H1 (cell line): ENCODE results near the gene DEGS1. TPM values are rescaled to one million over a fixed set of nuclear protein-coding genes. Genes with fewer than 3 reads are reported as not detected.

Experiments
- CTCF ChIA-PET: fragments of 300-600 bp; sonication (Branson Sonifier 250); formaldehyde crosslinking; loops from one replicate; lab custom pipeline; 2021; ENCODE audit not compliant: partially characterized antibody; lab: Charles Lee
- POLR2A ChIA-PET: fragments of 300-600 bp; sonication (Branson Sonifier 250); formaldehyde crosslinking; loops from one replicate; lab custom pipeline; 2021; ENCODE audit warnings: inconsistent platforms; ENCODE audit not compliant: partially characterized antibody; lab: Charles Lee
- DNase-seq, 2 experiments: peaks; one replicate each; pipeline versions ENCODE4 v3.0.0 to v3.0.0-alpha.2; 2010 to 2022; ENCODE audit warnings: low spot score in 2 of 2, low read depth in 1 of 2, mixed read lengths in 1 of 2
- FAIRE-seq: peaks from 2 replicates; lab custom pipeline; 2011; peaks lifted over from hg19 to GRCh38; lab: Jason Lieb, UNC
- H2AFZ ChIP-seq: 2 replicates; pipeline ENCODE4 v1.8.1; 2012; ENCODE audit warnings: low read length, inconsistent platforms
- H2AK5ac ChIP-seq: 2 replicates; pipeline ENCODE4 v1.6.1; 2013; ENCODE audit warnings: low read depth, low read length
- H2BK120ac ChIP-seq: replicated peaks from 2 replicates; pipeline ENCODE3; 2013; ENCODE audit warnings: low read depth, low read length, inconsistent platforms
- H2BK12ac ChIP-seq: 2 replicates; pipeline ENCODE4 v1.6.1; 2013; ENCODE audit warnings: low read depth, low read length
- H2BK15ac ChIP-seq: 2 replicates; pipeline ENCODE4 v1.6.1; 2013; ENCODE audit warnings: low read length
- H2BK20ac ChIP-seq: 2 replicates; pipeline ENCODE4 v1.6.1; 2013; ENCODE audit warnings: low read length
- H2BK5ac ChIP-seq: 2 replicates; pipeline ENCODE4 v1.6.1; 2013; ENCODE audit warnings: low read depth, low read length
- H3K14ac ChIP-seq: 2 replicates; pipeline ENCODE4 v1.6.1; 2013; ENCODE audit warnings: inconsistent platforms; ENCODE audit not compliant: insufficient read length
- H3K18ac ChIP-seq: 2 replicates; pipeline ENCODE4 v1.6.1; 2013; ENCODE audit warnings: low read length; ENCODE audit errors: extremely low read depth
- H3K23ac ChIP-seq: 2 replicates; pipeline ENCODE4 v1.6.1; 2013; ENCODE audit warnings: inconsistent platforms; ENCODE audit not compliant: insufficient read length
- H3K23me2 ChIP-seq: 2 replicates; pipeline ENCODE4 v1.6.1; 2013; ENCODE audit warnings: low read depth, low read length
- H3K27ac ChIP-seq: 2 replicates; pipeline ENCODE4 v1.6.1; 2011; ENCODE audit warnings: low read depth, low read length, inconsistent platforms
- H3K27me3 ChIP-seq, 4 experiments: replicated peaks in 1 of 4; 1 replicate in 1 of 4; 2 replicates in 3 of 4; pipeline versions ENCODE4 v1.6.1 to v1.8.1; 2011 to 2013; ENCODE audit warnings: low read length in 3 of 4, mild to moderate bottlenecking in 3 of 4, inconsistent platforms in 2 of 4, mixed read lengths in 2 of 4, moderate library complexity in 1 of 4; ENCODE audit not compliant: control insufficient read depth in 3 of 4, insufficient read depth in 3 of 4; ENCODE audit errors: extremely low read depth in 1 of 4
- H3K36me3 ChIP-seq, 4 experiments: 2 replicates each; pipeline versions ENCODE4 v1.6.1 to v1.8.1; 2011 to 2013; ENCODE audit warnings: mild to moderate bottlenecking in 4 of 4, low read length in 3 of 4, moderate library complexity in 2 of 4, control low read depth in 1 of 4, inconsistent platforms in 1 of 4; ENCODE audit not compliant: insufficient read depth in 4 of 4, control insufficient read depth in 2 of 4
- H3K4ac ChIP-seq: replicated peaks from 2 replicates; pipeline ENCODE3; 2013; ENCODE audit warnings: low read length, low read depth, mixed read lengths, inconsistent platforms; ENCODE audit not compliant: insufficient read length
- H3K4me1 ChIP-seq, 4 experiments: replicated peaks in 1 of 4; 1 replicate in 1 of 4; 2 replicates in 3 of 4; pipeline versions ENCODE4 v1.6.1 to v1.8.1; 2011 to 2013; ENCODE audit warnings: low read length in 3 of 4, inconsistent platforms in 2 of 4, mixed read lengths in 1 of 4; ENCODE audit not compliant: insufficient read depth in 4 of 4, control insufficient read depth in 3 of 4
- H3K4me2 ChIP-seq, 2 experiments: 2 replicates each; pipeline versions ENCODE4 v1.6.1 to v1.8.1; 2011 to 2013; ENCODE audit warnings: low read depth in 2 of 2, low read length in 2 of 2, control low read depth in 1 of 2, inconsistent platforms in 1 of 2, mild to moderate bottlenecking in 1 of 2; ENCODE audit not compliant: insufficient read depth in 1 of 2
- H3K4me3 ChIP-seq, 4 experiments: fragments of 200-600, 300-600 bp in 1 of 4; sonication (generic), shearing (Covaris generic), sonication (Bioruptor Twin) in 1 of 4; 2 replicates each; pipeline versions ENCODE4 v1.5.1 to v1.8.1; 2011 to 2016; ENCODE audit warnings: low read length in 4 of 4, low read depth in 3 of 4, control low read depth in 2 of 4, inconsistent platforms in 2 of 4, mild to moderate bottlenecking in 2 of 4, mixed read lengths in 1 of 4, moderate library complexity in 1 of 4; ENCODE audit not compliant: insufficient read depth in 2 of 4; ENCODE audit errors: extremely low read depth in 1 of 4
- H3K56ac ChIP-seq: replicated peaks from 2 replicates; pipeline ENCODE3; 2013; ENCODE audit warnings: low read depth, mild to moderate bottlenecking, mixed read lengths, low read length, inconsistent platforms; ENCODE audit not compliant: insufficient read length
- H3K79me1 ChIP-seq: 2 replicates; pipeline ENCODE4 v1.6.1; 2013; ENCODE audit warnings: low read depth, low read length, control low read depth
- H3K79me2 ChIP-seq, 2 experiments: 2 replicates each; pipeline versions ENCODE4 v1.6.1 to v1.8.1; 2012 to 2013; ENCODE audit warnings: low read length in 2 of 2, mild to moderate bottlenecking in 2 of 2, inconsistent platforms in 1 of 2; ENCODE audit not compliant: insufficient read depth in 2 of 2, control insufficient read depth in 1 of 2
- H3K9ac ChIP-seq, 4 experiments: replicated peaks in 1 of 4; 1 replicate in 1 of 4; 2 replicates in 3 of 4; pipeline versions ENCODE4 v1.6.1 to v1.8.1; 2011 to 2013; ENCODE audit warnings: low read depth in 3 of 4, low read length in 3 of 4, control low read depth in 2 of 4, mild to moderate bottlenecking in 2 of 4, moderate library complexity in 2 of 4, inconsistent platforms in 1 of 4; ENCODE audit errors: extremely low read depth in 1 of 4
- H3K9me3 ChIP-seq, 2 experiments: 2 replicates each; pipeline versions ENCODE4 v1.6.1 to v1.8.1; 2012 to 2013; ENCODE audit warnings: mild to moderate bottlenecking in 2 of 2, moderate library complexity in 2 of 2, control low read depth in 1 of 2, inconsistent platforms in 1 of 2, low read depth in 1 of 2, low read length in 1 of 2, mixed read lengths in 1 of 2; ENCODE audit not compliant: insufficient read depth in 2 of 2
- H4K20me1 ChIP-seq, 2 experiments: replicated peaks in 1 of 2; 2 replicates each; pipeline versions ENCODE3 to v1.8.1; 2011 to 2013; ENCODE audit warnings: inconsistent platforms in 2 of 2, low read length in 2 of 2, mild to moderate bottlenecking in 1 of 2; ENCODE audit not compliant: insufficient read depth in 2 of 2, control insufficient read depth in 1 of 2
- H4K5ac ChIP-seq: 2 replicates; pipeline ENCODE4 v1.6.1; 2013; ENCODE audit warnings: low read length, low read depth, mixed read lengths, inconsistent platforms; ENCODE audit not compliant: insufficient read length
- H4K8ac ChIP-seq: 2 replicates; pipeline ENCODE4 v1.8.0; 2013; ENCODE audit warnings: mild to moderate bottlenecking, moderate library complexity, low read length, inconsistent platforms; ENCODE audit not compliant: insufficient read depth; ENCODE audit errors: extremely low read depth
- H4K91ac ChIP-seq: replicated peaks from 2 replicates; pipeline ENCODE3; 2013; ENCODE audit warnings: low read length, mixed read lengths, inconsistent platforms; ENCODE audit not compliant: insufficient read length
- ASH2L ChIP-seq: fragments of 200-600, 300-600 bp; sonication (generic); IDR thresholded peaks from one replicate; pipeline ENCODE4 v1.7.1; 2017; ENCODE audit warnings: low read length
- BACH1 ChIP-seq: IDR thresholded peaks from 2 replicates; pipeline ENCODE4 v1.6.1; 2012; ENCODE audit warnings: low read length, improper control_type of control experiment
- WGBS, 2 experiments: shearing (Covaris generic) in 1 of 2; methylation state at CpG; one replicate each; pipeline versions ENCODE4 v1.1.6 to v1.1.7; 2013 to 2015; ENCODE audit warnings: low lambda C conversion rate in 2 of 2, mixed read lengths in 2 of 2, inconsistent platforms in 1 of 2, low coverage in 1 of 2, missing lambda C conversion rate in 1 of 2; ENCODE audit not compliant: insufficient replicate concordance in 2 of 2, insufficient coverage in 1 of 2, insufficient read length in 1 of 2; ENCODE audit errors: extremely low coverage in 1 of 2, missing lambda C conversion rate in 1 of 2; 5-methylcytosine and 5-hydroxymethylcytosine counted together
- polyA plus RNA-seq, 7 experiments: library from polyadenylated mRNA; depleted of rRNA in 3 of 7; stranded (reverse) in 5 of 7; unstranded in 2 of 7; fragments of >200 nt in 5 of 7; fragments of 200-250 nt in 2 of 7; gene quantifications; 1 replicate in 5 of 7; 2 replicates in 1 of 7; 4 replicates in 1 of 7; pipeline versions ENCODE4 v1.2.1 to v1.2.3, GENCODE V29; 2011 to 2013; ENCODE audit warnings: missing spikeins in 2 of 7, mixed read lengths in 2 of 7
- total RNA-seq: library from RNA; stranded (reverse); fragmentation: NEBNext Ultra II Directional; extraction: Animal tissue kit (Norgen Biotek cat#: 25700); gene quantifications from 2 replicates; pipeline ENCODE4 v1.2.1, GENCODE V29; 2021

The DEGS1 gene
- total and polyA plus RNA-seq, 2 of the 8 experiments (the other 6 are each of a cell fraction or from before 2014, with no cell fraction given), result 46.1 to 114 TPM

DNA sequence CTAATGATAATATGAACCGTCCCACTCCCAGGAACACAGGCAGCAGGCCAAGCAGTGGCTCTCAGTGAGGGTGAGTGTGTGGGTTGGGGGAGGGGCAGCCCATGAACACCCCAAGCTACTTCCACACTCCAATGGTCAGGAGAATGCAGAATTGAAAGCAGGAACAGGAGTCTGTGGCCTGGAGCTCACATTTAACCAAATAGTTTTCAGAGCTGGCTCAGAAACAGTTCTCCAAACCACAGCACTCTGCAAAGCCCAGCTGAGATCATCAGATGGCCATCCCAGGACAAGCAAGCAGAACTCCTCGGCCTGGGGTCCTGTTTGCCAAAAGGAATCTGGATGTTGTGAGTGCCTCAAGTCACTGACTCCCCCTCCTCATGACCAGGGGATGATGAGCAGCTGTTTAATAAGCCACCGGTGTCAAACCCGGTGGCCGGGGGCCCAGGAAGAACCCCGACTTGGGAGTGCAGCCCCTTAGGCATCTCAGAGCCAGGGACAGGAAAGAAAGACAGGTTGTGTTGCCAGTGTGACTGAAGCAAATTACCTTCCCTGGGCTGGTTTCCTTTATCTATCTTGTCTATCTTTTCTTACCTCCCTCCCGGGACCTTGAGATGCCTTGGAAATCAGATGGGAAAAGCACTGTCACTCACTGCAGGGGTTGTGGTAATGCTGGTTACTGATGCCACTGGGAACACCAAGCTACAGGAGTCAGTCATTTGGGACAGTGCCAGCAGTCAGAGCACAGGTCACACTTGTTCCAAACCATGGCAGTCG lies 20.4 kb downstream of the DEGS1 start:
- Histone ChIP-seq H3K79me1 (no peaks in the 10 kb centered on the region), H3K36me3 (no peaks in the 10 kb centered on the region), H4K20me1 (no peaks in the 10 kb centered on the region), H3K9ac (no peak overlapping the region; a peak in 1 of 7 replicates), H2BK15ac (0 out of 2 replicates have a peak overlapping the region, but pooled peaks have one; percentile 6), H3K18ac (peak overlapping the region; percentile 65; the same call in 1 of the 2 replicates), H4K5ac (peak overlapping the region; percentile 65), H2BK12ac (no peak overlapping the region; the same call in 1 of the 2 replicates), H2BK5ac (0 out of 2 replicates have a peak overlapping the region, but pooled peaks have one; percentile 5), H3K4ac (no peak overlapping the region), H4K8ac (no peak overlapping the region; the same call in 1 of the 2 replicates), H3K23me2 (no peaks in the 10 kb centered on the region), H4K91ac (no peak overlapping the region), H3K79me2 (no peaks in the 10 kb centered on the region), H2AFZ (peak overlapping the region; percentile 80), H3K56ac (no peak overlapping the region), H3K23ac (no peak overlapping the region), H3K9me3 (no peaks in the 10 kb centered on the region), H2BK20ac (no peak overlapping the region), H3K27me3 (no peaks in the 10 kb centered on the region), H3K27ac (peak overlapping the region; percentile 46; the same call in 1 of the 2 replicates), H3K14ac (no peak overlapping the region), H3K4me3 (0 out of 8 replicates have a peak overlapping the region, but pooled peaks of 1 of the 4 experiments have one; percentile 14), H2BK120ac (peak overlapping the region; percentile 75), H2AK5ac (no peak overlapping the region), H3K4me2 (peak overlapping the region; percentile 27 to 37; a peak in 3 of 4 replicates), H3K4me1 (peaks cover 1 to 12% (median 10%) of the 10 kb centered on the region in 4 experiments)
- peak; percentile 79 for FAIRE-seq
- WGBS, 2 experiments, result 60% methylated on average over 8 of the region's 8 CpGs; no CpG with 5 or more reads in 1 of the 2 experiments
- CTCF ChIA-PET, result interaction anchor here (0.6 to 1.8 kb wide), 5 partner anchors 11 to 1922 kb away, joined by 3 to 8 read pairs (median 5); no protein-coding TSS in a partner anchor
- peak in 1 of 2 experiments; percentile 75 for DNase-seq
- POLR2A ChIA-PET, result interaction anchor here (0.7 to 3.2 kb wide), 5 partner anchors 8 to 20 kb away, joined by 3 to 22 read pairs (median 4); no protein-coding TSS in a partner anchor
- TF ChIP-seq ASH2L (peak; percentile 79), BACH1 (no peak)
